HEK293T (cell line): ENCODE results near the gene USF1.
"Not testable (repeated sequence)": the region's sequence is repeated elsewhere in the genome, so short reads cannot be mapped to it uniquely, and the experiment has no call there.

ENCODE experiments used
- CTCF ChIA-PET: fragments of 350-600 bp; formaldehyde crosslinking; extraction: SDS; loops from one replicate; lab custom pipeline; 2021; ENCODE audit warnings: antibody characterized with exemption, inconsistent platforms; lab: Yijun Ruan, JAX
- POLR2A ChIA-PET: fragments of 350-600 bp; formaldehyde crosslinking; extraction: SDS; loops from one replicate; lab custom pipeline; 2020; ENCODE audit warnings: antibody characterized with exemption, inconsistent platforms; lab: Yijun Ruan, JAX
- DNase-seq: peaks from one replicate; pipeline ENCODE4 v3.0.0; 2012; ENCODE audit warnings: mixed read lengths; ENCODE audit errors: extremely low spot score
- ARNT ChIP-seq: fragments of 450-650 bp; IDR thresholded peaks from 2 replicates; pipeline ENCODE4 v1.6.1; 2017; ENCODE audit warnings: mild to moderate bottlenecking
- BHLHE40 ChIP-seq: fragments of 450-650 bp; IDR thresholded peaks from 2 replicates; pipeline ENCODE4 v1.6.1; 2016; ENCODE audit warnings: mild to moderate bottlenecking, moderate library complexity, borderline replicate concordance
- CTBP1 ChIP-seq: fragments of 450-650 bp; IDR thresholded peaks from 2 replicates; pipeline ENCODE4 v1.6.1; 2016; ENCODE audit warnings: borderline replicate concordance
- ELF4 ChIP-seq: fragments of 450-650 bp; IDR thresholded peaks from 2 replicates; pipeline ENCODE4 v1.6.1; 2017; ENCODE audit warnings: antibody characterized with exemption
- FOXA1 ChIP-seq: fragments of 450-650 bp; IDR thresholded peaks from 2 replicates; pipeline ENCODE4 v1.6.1; 2016; ENCODE audit warnings: mild to moderate bottlenecking
- FOXK2 ChIP-seq: fragments of 450-650 bp; IDR thresholded peaks from 2 replicates; pipeline ENCODE4 v1.6.1; 2016; ENCODE audit warnings: mild to moderate bottlenecking
- FOXM1 ChIP-seq: fragments of 450-650 bp; IDR thresholded peaks from 2 replicates; pipeline ENCODE4 v1.6.1; 2017; ENCODE audit warnings: mild to moderate bottlenecking, borderline replicate concordance
- HDGF ChIP-seq: fragments of 450-650 bp; IDR thresholded peaks from 2 replicates; pipeline ENCODE4 v1.6.1; 2017; ENCODE audit warnings: antibody characterized with exemption, borderline replicate concordance
- L3MBTL2 ChIP-seq: fragments of 450-650 bp; conservative IDR thresholded peaks from 2 replicates; pipeline ENCODE4 v1.6.1; 2016; ENCODE audit warnings: mild to moderate bottlenecking
- LEF1 ChIP-seq: fragments of 450-650 bp; IDR thresholded peaks from 2 replicates; pipeline ENCODE4 v1.6.1; 2017; ENCODE audit warnings: mild to moderate bottlenecking, borderline replicate concordance
- NFRKB ChIP-seq: fragments of 450-650 bp; IDR thresholded peaks from 2 replicates; pipeline ENCODE4 v1.6.1; 2016; ENCODE audit warnings: mild to moderate bottlenecking, moderate library complexity
- TARDBP ChIP-seq: fragments of 450-650 bp; IDR thresholded peaks from 2 replicates; pipeline ENCODE4 v1.6.1; 2016
- ZNF384 ChIP-seq: fragments of 450-650 bp; IDR thresholded peaks from 2 replicates; pipeline ENCODE4 v1.6.1; 2016
- TF ChIP-seq, protein P1 (sequence below): fragments of 450-650 bp; IDR thresholded peaks from 2 replicates; pipeline ENCODE4 v1.6.1; 2016

USF1 gene

GRCh38 chr1:160996178-160996577 lies 49.6 kb downstream of the USF1 start:
- ChIA-PET CTCF (interaction anchor here (1.9 to 2.0 kb wide), 2 partner anchors 9 to 101 kb away, joined by 4 to 9 read pairs; partner anchors contain the start of gene KLHDC9), POLR2A (no interaction called here)
- DNase-seq = no peak
- TF ChIP-seq HDGF (no peak), NFRKB (no peak), FOXA1 (no peak), FOXM1 (no peak)

GRCh38 chr1:160993544-160994193 lies 52.1 kb downstream of the USF1 start:
- TF ChIP-seq ZNF384 (no peak), FOXK2 (no peak), TARDBP (no peak), CTBP1 (no peak), L3MBTL2 (no peak), HDGF (no peak), LEF1 (no peak), ARNT (no peak), ELF4 (no peak), NFRKB (no peak), FOXM1 (no peak), FOXA1 (no peak), BHLHE40 (no peak)
- TF ChIP-seq, protein P1, sequence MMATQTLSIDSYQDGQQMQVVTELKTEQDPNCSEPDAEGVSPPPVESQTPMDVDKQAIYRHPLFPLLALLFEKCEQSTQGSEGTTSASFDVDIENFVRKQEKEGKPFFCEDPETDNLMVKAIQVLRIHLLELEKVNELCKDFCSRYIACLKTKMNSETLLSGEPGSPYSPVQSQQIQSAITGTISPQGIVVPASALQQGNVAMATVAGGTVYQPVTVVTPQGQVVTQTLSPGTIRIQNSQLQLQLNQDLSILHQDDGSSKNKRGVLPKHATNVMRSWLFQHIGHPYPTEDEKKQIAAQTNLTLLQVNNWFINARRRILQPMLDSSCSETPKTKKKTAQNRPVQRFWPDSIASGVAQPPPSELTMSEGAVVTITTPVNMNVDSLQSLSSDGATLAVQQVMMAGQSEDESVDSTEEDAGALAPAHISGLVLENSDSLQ = no peak
- ChIA-PET POLR2A (no interaction called here), CTCF (no interaction called here)
- DNase-seq = no peak

DNA sequence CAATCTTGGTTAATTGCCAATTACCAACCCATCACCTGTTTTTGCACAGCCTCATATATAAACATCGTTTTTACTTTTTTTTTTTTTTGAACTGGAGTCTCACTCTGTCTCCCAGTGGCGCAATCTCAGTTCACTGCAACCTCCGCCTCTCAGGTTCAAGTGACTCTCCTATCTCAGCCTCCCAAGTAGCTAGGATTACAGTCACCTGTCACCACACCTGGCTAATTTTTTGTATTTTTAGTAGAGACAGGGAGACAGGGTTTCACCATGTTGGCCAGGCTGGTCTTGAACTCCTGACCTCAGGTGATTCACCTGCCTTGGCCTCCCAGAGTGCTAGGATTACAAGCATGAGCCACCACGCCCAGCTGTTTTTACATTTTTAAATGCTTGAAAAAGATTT lies 53.7 kb downstream of the USF1 start:
- POLR2A ChIA-PET, DNase-seq: not testable (repeated sequence)
- CTCF ChIA-PET = interaction anchor here (0.7 kb wide), 1 partner anchor 239 kb away, joined by 4 read pairs; no protein-coding TSS in a partner anchor
